ENCODE measurements around the gene STARD5. TPM values are rescaled to one million over a fixed set of nuclear protein-coding genes. Genes with fewer than 3 reads are reported as not detected.

The STARD5 gene
- total RNA-seq, 3 donors from 2014 or later (not counting 1 experiment from before 2014, with no cell fraction given) = 4.7 to 6.6 (median 6.3) TPM

DNA sequence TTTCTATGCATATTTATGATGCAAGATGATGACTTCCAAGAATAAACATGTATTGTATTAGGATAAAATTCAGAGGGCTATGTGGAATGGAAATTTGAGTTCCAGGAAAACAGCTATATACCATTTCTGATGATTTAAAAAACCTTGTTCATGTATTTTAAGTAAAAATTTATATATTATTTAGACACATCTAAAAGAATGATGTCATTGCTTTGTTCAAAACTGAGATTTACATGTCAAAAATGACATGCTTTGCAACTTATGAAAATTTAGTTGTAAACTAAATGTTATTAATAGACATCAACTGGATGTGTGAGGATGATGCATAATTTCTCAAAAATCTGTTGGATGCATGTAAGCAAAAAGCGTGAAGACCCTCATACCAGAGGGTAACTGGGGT, 2.3 kb downstream of the STARD5 start:
- no peak overlapping the region for H3K4me3 ChIP-seq (ENCODE audit: low read length)
- no peak for DNase-seq
- H3K27ac Mint-ChIP-seq = no peak overlapping the region
- no peaks in the 10 kb centered on the region for H3K27me3 ChIP-seq (ENCODE audit: control insufficient read depth, insufficient read depth, low read length)
- no peak overlapping the region for H3K4me3 Mint-ChIP-seq
- no peak for ATAC-seq
- H3K27ac ChIP-seq (ENCODE audit: low read length) = no peak overlapping the region
- peaks cover 18% of the 10 kb centered on the region in 2 donors for H3K4me1 Mint-ChIP-seq
- WGBS (ENCODE audit: insufficient coverage) = 96% methylated on average over 1 of the region's 1 CpG
- no peak for TF ChIP-seq CTCF (IDR thresholded peaks at IDR 0.05)
- H3K9me3 Mint-ChIP-seq = no peaks in the 10 kb centered on the region
- no peaks in the 10 kb centered on the region for H3K9me3 ChIP-seq (ENCODE audit: control insufficient read depth, insufficient read depth, low read length)
- intact Hi-C loops (cut with micrococcal nuclease) = loop anchor here (5.0 kb wide), 1 partner anchor 34 kb away; no protein-coding TSS in a partner anchor
- no peaks in the 10 kb centered on the region for H3K27me3 Mint-ChIP-seq (ENCODE audit: low read depth in 2 of 2)
- H3K36me3 ChIP-seq (ENCODE audit: control insufficient read depth, insufficient read depth, low read length) = peaks cover 14% of the 10 kb centered on the region
- peaks cover 14% of the 10 kb centered on the region for H3K4me1 ChIP-seq (ENCODE audit: control insufficient read depth, insufficient read depth, low read length)
- H3K36me3 Mint-ChIP-seq = no peaks in the 10 kb centered on the region

GRCh38 chr15:81317642-81318017, 6.3 kb downstream of the STARD5 start:
- Histone ChIP-seq H3K4me3 (ENCODE audit: low read length) (no peak overlapping the region), H3K27me3 (ENCODE audit: control insufficient read depth, insufficient read depth, low read length) (no peaks in the 10 kb centered on the region), H3K9me3 (ENCODE audit: control insufficient read depth, insufficient read depth, low read length) (no peaks in the 10 kb centered on the region), H3K36me3 (ENCODE audit: control insufficient read depth, insufficient read depth, low read length) (peaks cover 16% of the 10 kb centered on the region), H3K27ac (ENCODE audit: low read length) (no peak overlapping the region), H3K4me1 (ENCODE audit: control insufficient read depth, insufficient read depth, low read length) (peaks cover 26% of the 10 kb centered on the region)
- Mint-ChIP-seq H3K4me1 (peaks cover 17 to 34% of the 10 kb centered on the region in 2 donors), H3K4me3 (no peak overlapping the region), H3K27ac (peak overlapping the region in 1 of 2 donors; percentile 72), H3K36me3 (no peaks in the 10 kb centered on the region), H3K9me3 (no peaks in the 10 kb centered on the region), H3K27me3 (ENCODE audit: low read depth in 2 of 2) (no peaks in the 10 kb centered on the region)
- 93% methylated on average over 6 of the region's 6 CpGs for WGBS (ENCODE audit: insufficient coverage)
- no peak for TF ChIP-seq CTCF (IDR thresholded peaks at IDR 0.05)
- DNase-seq (no peak), ATAC-seq (no peak)
- intact Hi-C loops (cut with micrococcal nuclease) = no loop called here

- Mint-ChIP-seq H3K27me3 (ENCODE audit: low read depth in 2 of 2) (no peaks in the 10 kb centered on the region), H3K27ac (peak overlapping the region; percentile 72 to 81), H3K9me3 (no peaks in the 10 kb centered on the region), H3K36me3 (no peaks in the 10 kb centered on the region), H3K4me3 (peak overlapping the region; percentile 10), H3K4me1 (peaks cover 31 to 48% of the 10 kb centered on the region in 2 donors)
- DNase-seq = no peak
- Histone ChIP-seq H3K27ac (ENCODE audit: low read length) (peak overlapping the region; percentile 21), H3K4me3 (ENCODE audit: low read length) (no peak overlapping the region), H3K36me3 (ENCODE audit: control insufficient read depth, insufficient read depth, low read length) (peaks cover 16% of the 10 kb centered on the region), H3K9me3 (ENCODE audit: control insufficient read depth, insufficient read depth, low read length) (no peaks in the 10 kb centered on the region), H3K27me3 (ENCODE audit: control insufficient read depth, insufficient read depth, low read length) (no peaks in the 10 kb centered on the region), H3K4me1 (ENCODE audit: control insufficient read depth, insufficient read depth, low read length) (peaks cover 37% of the 10 kb centered on the region)
- intact Hi-C loops (cut with micrococcal nuclease) = no loop called here
- no peak for TF ChIP-seq CTCF (IDR thresholded peaks at IDR 0.05)
- no peak for ATAC-seq
- 82% methylated on average over 3 of the region's 3 CpGs for WGBS (ENCODE audit: insufficient coverage)
These were observed 7.7 kb downstream of the STARD5 start for GRCh38 chr15:81316267-81316666.

Data from natural killer cell (primary cell).